Vagina (tissue), 2 donors: Measurements from ENCODE around the gene DCUN1D3.

ENCODE experiments used
- POLR2AphosphoS5 ChIP-seq, 2 donors: sonication (generic); formaldehyde crosslinking; IDR thresholded peaks; one replicate each; pipeline ENCODE4 v1.9.0; 2017; ENCODE audit warnings: antibody characterized with exemption in 2 of 2, mild to moderate bottlenecking in 2 of 2, low read depth in 1 of 2; ENCODE audit not compliant: insufficient read depth in 1 of 2
- TF ChIP-seq, protein P1 (sequence below), 3 experiments: fragments of 450-650 bp in 2 of 3; fragments of 200-600 bp in 1 of 3; sonication (generic) in 1 of 3; IDR thresholded peaks; one replicate each; pipeline ENCODE4 v1.5.1; 2017 to 2019; ENCODE audit warnings: antibody characterized with exemption in 3 of 3, mild to moderate bottlenecking in 2 of 3, moderate library complexity in 2 of 3

DNA sequence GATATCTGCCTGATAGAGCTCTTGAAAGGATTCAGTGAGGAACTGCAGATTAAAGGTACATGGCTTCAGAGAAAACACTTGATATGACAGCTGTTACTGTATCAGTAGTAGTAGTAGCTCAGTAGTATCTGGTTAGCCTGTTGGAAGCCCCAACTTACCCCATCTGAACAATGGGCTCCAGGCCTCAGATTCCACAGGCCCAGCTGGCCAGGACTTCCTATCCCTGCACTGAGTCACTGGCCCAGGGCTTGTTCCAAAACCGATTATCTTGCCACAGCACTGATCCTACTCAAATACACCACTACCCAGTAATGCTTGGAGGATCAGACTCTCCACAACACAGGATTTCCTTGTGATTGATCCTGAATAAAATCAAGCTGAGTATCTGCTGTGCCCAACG lies 32.6 kb downstream of the DCUN1D3 start:
- TF ChIP-seq, protein P1, sequence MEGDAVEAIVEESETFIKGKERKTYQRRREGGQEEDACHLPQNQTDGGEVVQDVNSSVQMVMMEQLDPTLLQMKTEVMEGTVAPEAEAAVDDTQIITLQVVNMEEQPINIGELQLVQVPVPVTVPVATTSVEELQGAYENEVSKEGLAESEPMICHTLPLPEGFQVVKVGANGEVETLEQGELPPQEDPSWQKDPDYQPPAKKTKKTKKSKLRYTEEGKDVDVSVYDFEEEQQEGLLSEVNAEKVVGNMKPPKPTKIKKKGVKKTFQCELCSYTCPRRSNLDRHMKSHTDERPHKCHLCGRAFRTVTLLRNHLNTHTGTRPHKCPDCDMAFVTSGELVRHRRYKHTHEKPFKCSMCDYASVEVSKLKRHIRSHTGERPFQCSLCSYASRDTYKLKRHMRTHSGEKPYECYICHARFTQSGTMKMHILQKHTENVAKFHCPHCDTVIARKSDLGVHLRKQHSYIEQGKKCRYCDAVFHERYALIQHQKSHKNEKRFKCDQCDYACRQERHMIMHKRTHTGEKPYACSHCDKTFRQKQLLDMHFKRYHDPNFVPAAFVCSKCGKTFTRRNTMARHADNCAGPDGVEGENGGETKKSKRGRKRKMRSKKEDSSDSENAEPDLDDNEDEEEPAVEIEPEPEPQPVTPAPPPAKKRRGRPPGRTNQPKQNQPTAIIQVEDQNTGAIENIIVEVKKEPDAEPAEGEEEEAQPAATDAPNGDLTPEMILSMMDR (IDR thresholded peaks at IDR 0.05), result no peak
- no peak for TF ChIP-seq POLR2AphosphoS5 (IDR thresholded peaks at IDR 0.05; ENCODE audit: insufficient read depth in 1 of 2, low read depth in 1 of 2)
